HG03175 (cell line): Measurements from ENCODE around the gene FDX1.
"Not testable (repeated sequence)": the region's sequence is repeated elsewhere in the genome, so short reads cannot be mapped to it uniquely, and the experiment has no call there.

Source experiments
- ATAC-seq: cut with Tn5 transposase; IDR thresholded peaks from one replicate; pipeline ENCODE4 v1.9.1; 2021; ENCODE audit warnings: mild to moderate bottlenecking, moderate library complexity; ENCODE audit not compliant: unreplicated experiment

The FDX1 gene, protein sequence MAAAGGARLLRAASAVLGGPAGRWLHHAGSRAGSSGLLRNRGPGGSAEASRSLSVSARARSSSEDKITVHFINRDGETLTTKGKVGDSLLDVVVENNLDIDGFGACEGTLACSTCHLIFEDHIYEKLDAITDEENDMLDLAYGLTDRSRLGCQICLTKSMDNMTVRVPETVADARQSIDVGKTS

DNA sequence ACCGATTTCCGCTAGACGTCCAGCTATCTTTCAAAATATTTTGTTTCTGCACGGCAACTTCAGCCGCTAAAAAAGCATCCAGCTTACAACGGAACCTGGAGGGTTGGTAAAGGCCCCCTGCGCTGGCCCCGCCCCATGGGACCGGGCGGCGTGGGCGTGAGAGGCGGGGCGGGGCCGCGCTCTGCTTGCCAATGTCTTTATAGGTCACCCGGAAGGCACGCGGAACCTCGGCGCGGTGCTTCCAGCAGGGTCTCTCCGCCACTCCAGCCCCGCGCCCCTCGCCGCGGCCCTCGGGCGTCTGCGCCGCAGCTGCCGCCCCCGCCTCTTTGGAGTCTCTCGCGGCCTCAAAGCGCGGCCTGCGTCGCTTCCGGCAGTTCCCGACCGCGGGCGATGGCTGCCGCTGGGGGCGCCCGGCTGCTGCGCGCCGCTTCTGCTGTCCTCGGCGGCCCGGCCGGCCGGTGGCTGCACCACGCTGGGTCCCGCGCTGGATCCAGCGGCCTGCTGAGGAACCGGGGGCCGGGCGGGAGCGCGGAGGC is at the start of gene FDX1:
Gene FDX1, plus strand, starts transcription at position 218 of the 536 bp plus-strand sequence. Its CDS starts 173 bp downstream, at position 391.
- peak; percentile 83 for ATAC-seq

DNA sequence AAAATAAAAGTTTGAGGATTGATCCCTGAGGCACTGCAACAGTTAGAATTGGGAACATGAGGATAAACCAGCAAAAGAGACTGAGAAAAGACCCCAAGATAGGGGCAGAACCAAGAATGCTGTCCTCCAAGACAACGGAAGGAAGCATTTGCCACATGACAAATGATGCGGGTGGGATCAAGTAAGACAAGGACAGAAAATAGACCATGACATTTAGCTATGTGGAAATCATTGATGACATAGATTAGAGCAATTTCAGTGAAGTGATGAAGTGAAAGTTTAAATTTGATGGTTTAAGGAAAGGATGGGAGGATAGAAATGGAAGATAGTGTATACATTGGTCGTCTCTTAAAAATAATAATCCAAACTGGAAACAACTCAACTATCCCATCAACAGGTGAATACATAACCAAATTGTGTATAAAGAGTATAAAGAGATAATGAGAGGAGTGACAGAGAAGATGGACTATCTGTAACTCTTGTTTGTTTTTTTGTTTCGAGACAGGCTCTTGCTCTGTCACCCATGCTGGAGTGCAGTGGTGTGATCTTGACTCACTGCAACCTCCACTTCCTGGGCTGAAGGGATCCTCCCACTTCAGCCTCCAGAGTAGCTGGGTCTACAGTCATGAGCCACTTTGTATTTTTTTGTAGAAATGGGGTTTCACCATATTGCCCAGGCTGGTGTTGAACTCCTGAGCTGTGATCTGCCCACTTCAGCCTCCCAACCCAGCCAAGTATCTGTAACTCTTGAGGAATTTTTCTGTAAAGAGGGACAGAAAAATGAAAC is 48.7 kb upstream of the FDX1 start:
- no peak for ATAC-seq

DNA sequence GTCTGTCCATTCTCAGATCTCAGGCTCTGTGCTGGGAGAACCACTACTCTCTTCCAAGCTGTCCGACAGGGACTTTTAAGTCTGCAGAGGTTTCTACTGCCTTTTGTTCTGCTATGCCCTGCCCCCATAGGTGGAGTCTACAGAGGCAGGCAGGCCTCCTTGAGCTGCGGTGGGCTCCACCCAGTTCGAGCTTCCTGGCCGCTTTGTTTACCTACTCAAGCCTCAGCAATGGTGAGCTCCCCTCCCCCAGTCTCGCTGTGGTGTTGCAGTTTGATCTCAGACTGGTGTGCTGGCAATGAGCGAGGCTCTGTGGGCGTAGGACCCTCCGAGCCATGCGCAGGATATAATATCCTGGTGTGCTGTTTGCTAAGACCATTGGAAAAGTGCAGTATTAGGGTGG is 41.5 kb upstream of the FDX1 start:
- ATAC-seq: not testable (repeated sequence)

DNA sequence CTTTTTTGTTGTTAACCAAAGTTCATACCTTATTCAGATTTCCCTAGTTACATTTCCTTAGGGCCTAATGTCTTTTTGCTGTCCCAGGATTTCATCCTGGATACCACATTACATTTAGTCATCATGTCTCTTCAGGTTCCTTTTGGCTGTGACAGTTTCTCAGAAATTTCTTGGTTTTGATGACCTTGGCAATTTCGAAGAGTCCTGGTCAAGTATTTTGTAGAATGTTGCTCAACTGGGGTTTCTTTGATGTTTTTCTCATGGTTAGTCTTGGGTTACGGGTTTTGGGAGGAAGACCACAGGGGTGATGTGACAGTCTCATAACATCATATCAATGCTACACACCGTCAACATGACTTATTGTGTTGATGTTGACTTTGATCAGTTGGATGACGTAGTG is 39.8 kb upstream of the FDX1 start:
- no peak for ATAC-seq

DNA sequence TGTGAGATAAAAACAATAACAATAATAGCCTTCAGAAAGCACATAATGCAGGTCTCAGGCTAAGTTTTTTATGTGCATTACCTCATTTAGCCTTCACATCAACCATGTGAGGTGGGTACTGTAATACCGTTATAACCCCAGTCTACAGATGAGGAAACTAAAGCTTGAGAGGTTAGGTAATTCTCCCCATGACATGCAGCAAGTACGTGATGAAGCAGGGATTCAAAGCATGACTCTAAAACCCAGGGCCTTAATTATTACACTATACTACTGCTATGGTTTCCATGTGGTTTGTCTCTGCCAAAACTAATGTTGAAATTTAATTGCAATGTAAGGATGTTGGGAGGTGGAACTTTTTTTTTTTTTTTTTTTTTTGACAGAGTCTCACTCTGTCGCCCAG is 37.7 kb upstream of the FDX1 start:
- no peak for ATAC-seq

DNA sequence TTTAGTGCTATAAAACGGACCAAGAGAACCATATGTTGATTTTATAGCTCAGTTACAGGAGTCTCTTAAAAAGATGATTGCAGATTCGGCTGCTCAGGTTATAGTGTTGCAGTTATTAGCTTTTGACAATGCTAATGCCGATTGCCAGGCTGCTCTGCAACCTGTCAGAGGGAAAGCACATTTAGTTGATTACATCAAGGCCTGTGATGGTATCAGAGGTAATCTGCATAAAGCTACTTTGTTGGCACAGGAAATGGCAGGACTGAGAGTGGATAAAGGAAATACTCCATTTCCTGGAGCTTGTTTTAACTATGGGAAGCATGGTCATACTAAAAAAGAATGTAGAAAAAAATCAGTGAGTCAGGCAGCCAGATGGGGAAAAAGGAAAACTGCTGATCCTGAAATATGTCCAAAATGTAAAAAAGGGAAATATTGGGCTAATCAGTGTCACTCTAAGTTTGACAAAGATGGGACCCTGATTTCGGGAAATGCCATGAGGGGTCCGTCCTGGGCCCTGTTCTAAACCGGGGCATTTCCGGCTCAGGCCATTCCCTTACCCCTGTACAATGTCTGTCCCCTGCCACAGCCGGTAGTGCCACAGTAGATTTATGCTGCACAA is 32.0 kb upstream of the FDX1 start:
- ATAC-seq: not testable (repeated sequence)

DNA sequence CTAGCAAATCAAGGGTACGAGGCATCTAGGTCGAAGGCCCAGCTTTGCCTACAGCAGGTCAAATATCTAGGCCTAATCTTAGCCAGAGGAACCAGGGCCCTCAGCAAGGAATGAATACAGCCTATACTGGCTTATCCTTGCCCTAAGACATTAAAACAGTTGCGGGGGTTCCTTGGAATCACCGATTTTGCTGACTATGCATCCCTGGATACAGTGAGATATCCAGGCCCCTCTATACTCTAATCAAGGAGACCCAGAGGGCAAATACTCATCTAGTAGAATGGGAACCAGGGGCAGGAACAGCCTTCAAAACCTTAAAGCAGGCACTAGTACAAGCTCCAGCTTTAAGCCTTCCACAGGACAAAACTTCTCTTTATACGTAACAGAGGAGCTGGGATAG is 26.2 kb upstream of the FDX1 start:
- ATAC-seq: not testable (repeated sequence)

DNA sequence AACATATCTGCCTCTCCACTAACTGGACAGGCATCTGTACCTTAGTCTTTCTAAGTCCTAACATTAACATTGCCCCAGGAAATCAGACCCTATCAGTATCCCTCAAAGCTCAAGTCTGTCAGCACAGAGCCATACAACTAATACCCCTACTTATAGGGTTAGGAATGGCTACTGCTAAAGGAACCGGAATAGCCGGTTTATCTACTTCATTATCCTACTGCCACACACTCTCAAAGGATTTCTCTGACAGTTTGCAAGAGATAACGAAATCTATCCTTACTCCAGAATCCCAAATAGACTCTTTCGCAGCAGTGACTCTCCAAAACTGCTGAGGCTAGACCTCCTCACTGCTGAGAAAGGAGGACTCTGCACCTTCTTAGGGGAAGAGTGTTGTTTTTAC is 24.1 kb upstream of the FDX1 start:
- ATAC-seq: not testable (repeated sequence)

DNA sequence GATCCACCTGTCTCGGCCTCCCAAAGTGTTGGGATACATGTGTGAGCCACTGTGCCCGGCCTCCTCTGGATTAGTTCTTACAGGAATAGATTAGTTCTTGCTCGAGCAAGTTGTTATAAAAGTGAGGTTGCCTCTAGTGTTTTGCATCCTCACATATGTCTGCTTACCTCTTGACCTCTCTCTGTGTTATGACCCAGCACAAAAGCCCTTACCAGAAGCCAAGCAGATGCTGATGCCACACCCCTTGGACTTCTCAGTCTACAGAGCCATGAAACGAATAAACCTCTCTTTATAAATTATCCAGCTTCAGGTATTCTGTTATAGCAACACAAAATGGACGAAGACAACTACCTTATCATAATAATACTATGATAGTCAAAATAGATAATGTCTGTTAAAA is 22.4 kb upstream of the FDX1 start:
- ATAC-seq: no peak

DNA sequence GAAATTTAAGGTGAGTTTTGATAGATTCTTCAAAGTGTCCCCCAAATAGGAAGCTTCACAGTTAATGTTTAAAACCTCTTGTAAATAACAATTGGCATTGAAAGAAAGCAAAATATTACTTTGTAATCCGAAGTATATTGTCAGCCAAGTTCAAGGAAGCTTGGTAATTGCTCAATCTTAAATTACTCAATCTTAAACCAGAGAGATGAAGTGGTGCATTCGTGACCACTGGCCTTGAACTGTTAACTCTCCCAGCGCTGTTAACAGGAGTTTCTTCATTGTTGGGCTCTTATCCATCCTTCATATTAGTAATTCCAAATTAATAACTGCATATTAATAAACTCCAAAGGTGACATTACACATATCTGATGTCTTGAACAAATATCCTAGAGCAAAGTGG is 20.6 kb upstream of the FDX1 start:
- no peak for ATAC-seq

DNA sequence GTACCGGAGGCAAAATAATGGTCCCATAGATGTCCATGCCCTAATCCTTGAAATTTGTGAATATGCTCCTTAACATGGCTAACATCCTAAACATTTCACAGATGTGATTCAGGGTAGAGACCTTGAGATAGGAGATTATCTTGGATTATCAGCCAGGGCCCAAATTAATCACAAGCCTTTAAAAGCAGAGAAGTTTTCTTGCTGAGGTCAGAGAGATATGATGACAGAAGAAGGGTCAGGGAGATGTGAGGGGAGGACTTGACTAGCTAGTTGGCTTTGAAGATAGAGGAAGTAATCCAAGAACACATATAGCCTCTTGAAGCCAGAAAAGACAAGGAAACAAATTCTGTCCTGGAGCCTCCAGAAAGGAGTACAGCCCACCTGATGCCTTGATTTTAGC is 19.1 kb upstream of the FDX1 start:
- ATAC-seq: no peak

DNA sequence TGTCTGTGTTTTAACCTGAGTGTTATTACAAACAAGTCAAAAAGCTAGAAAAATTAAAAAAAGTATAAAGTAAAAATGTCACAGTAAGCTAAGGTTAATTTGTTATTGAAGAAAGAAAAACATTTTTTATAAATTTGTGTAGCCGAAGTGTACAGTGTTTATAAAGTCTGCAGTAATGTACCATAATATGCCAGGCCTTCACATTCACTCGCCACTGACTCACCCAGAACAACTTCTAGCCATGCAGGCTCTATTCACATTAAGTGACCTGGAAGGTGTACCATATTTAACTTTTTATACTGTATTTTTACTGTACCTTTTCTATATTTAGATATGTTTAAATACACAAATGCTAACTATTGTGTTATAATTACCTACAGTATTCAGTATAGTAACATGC is 14.7 kb upstream of the FDX1 start:
- ATAC-seq: no peak

DNA sequence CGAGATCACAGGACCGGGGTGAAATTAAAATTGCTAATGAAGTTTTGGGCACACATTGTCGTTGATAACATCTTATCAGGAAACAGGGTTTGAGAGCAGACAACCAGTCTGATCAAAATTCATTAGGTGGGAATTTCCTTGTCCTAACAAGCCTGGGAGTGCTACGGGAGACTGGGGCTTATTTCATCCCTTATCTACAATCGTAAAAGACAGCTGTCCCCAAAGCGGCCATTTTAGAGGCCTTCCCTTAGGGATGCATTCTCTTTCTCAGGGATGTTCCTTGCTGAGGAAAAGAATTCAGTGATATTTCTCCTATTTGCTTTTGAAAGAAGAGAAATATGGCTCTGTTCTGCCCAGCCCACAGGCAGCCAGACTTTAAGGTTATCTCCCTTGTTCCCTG is 8.1 kb upstream of the FDX1 start:
- not testable (repeated sequence) for ATAC-seq

DNA sequence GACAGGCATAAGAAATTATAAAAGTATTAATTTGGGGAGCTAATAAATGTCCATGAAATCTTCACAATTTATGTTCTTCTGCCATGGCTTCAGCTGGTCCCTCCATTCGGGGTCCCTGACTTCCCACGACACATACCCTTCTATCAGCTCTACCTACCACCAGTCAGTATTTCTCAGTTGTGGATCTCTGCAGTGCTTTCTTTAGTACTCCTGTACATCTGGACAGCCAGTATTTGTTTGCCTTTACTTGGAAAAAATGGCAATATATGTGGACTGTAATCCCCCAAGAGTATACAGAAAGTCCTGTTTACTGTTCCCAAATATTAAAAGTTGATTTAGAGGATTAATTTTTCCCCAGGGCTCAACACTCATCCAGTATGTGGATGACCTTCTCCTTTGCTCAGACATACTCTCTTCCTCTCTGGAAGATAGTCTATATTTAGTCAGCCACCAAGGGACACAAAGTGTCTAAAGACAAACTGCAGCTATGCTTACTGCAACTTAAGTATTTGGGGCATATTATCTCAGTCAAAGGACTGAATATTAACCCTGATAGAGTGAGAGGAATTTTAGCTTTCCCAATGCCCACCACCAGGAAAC is 7.3 kb upstream of the FDX1 start:
- no peak for ATAC-seq

DNA sequence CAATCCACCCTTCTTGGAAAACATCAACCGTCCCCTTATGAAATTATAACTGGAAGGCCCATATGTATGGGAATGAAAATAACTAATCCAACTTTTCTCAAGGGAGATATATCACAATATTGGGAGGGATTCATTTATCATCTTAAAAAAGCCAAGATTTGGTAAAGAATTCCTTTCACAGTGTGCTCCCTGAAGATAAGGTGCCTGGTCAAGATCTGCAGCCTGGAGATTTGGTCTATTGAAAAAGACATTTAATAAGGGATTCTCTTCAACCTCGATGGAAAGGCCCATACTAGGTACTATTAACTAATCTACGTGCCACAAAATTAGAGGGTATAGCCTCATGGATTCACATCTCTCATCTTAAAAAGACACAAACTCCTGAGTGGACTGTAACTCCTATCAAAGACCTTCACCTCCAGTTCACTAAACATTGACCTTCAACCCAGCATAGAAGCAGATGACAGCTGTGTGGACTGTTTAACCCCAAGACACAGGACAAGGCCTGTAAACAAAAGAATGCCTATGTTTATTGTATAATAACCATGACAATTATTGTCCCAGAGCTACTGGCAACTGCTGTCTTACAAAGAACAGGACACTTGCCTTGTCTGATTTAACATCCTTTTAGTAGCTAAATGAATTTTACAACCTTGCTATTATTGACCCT is 4.8 kb upstream of the FDX1 start:
- ATAC-seq: no peak

DNA sequence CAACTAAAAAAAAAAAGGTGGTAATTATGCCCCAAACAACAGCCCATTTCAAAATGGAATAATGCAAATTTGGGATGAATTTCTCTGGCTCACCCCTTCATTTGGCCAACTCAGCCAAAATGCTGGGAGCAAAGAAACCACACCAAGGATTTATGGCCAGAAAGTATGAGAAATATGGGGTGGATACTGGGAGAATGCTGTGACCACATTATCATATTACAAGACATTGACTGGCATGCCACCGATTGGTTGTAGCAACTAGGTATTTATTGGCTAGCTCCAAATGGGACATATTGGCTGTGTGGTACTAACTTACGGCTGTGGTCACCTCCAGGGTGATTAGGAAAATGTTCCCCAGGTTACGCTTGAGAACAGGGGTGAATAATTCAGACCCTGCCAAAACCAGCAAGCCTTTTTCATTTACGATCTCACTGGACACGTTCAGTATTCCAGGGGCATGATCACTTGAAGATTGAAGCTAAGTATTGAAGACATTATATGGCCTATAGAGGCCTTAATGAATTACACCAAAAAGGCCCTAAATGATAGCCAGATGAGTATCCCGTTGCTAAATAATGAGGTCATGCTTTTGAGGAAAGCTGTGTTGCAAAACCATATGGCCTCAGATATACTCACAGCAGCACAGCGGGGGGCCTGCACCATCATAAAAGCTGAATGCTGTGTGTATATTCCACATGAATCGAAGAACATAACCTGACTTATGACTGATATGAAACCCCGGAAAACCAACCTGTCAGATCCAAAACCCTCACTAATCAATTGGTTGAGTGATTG is 3.8 kb upstream of the FDX1 start:
- no peak for ATAC-seq

DNA sequence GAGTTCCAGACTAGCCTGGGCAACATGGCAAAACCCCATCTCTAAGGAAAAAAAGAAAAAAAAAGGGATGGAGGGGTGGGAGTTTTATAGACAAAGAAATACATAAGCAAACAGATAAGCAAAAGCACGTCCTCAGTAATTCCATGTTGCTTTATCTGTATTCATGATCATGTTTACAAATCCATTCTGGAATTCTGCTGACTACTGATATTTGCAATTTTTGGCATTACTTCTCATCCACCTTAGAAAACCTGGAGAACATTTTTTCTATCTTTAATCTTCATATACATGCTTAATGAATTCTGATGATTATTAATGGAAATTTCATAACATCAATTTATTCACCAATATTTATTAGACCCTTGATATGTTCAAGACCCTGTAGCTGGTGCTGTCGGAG is 1.7 kb upstream of the FDX1 start:
- ATAC-seq: no peak

DNA sequence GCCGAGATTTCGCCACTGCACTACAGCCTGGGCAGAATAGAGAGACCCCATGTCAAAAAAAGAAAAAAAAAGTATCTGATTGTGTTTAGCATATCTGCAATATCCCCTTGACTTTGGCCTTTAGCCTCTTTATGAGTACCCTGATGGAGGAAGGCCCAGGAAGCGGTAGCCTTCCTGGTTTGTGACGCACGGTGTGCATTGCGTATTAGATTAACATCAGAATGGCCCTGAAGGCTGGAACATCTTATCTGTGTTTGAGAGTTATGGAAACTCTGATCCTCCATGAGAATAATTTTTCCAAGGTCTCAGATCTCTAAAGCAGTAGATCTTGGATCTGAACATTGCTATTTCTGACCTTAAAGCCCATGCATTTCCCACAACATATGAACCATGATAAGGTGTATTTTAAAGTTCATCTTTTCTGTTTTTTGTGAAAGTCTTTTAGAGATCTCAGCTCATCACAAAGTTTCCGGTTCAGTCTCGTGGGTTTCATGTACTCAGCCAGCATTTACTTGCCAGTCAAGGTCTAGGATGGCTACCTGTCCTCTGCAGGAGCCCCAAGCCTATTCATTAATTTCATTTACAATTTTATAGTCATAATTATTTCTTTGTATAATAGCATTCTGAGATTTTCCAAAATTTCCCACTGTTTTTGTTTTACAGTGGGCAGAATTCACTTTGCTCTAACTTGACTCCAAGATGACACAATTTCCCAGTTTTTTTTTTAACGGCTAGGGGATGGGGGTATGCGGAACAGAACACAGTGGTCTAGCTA is 605 bp upstream of the FDX1 start:
- ATAC-seq: no peak

DNA sequence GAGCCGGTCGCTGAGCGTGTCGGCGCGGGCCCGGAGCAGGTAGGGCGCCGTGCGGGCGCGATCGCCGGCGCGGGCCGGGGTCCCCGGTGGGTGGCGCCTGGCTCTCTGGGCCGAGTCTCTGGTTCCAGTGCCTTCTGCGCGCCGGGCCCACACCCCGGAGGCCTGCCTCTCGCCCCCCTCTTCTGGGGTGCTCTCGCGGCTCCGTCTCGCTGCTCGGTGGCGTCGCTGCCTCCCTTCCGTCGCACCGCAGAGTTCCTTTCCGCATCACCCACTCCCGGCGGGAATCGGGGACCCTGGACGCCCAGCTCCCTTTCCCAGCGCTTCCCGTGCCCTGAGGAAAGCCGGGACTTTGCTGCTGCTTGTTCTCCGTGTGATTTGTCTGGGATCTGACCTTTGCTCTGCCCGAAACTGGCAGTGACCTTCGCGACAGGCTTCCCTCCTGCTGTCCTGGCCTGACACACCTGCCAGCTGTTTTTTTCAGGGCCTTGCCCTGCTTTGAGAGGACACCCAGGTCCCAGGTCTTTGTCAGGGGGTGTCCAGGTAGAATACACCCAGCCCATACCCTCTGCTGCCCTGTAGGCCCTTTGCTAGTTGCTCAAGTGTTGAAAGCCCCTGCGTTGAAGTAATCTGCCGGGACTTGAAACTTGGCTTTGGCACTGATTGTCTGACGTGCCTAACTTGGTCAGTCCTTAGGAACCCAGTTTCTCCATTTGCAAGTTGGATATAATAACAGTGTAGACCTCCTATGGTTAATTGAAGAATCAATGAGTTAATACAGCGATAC is 711 bp downstream of the FDX1 start:
- peak; percentile 37 for ATAC-seq
